GM19467 (cell line): ENCODE results near the gene IPPK.
"Not testable (repeated sequence)": the region's sequence is repeated elsewhere in the genome, so short reads cannot be mapped to it uniquely, and the experiment has no call there.

Experiments
- ATAC-seq: cut with Tn5 transposase; IDR thresholded peaks from one replicate; pipeline ENCODE4 v1.9.1; 2021; ENCODE audit warnings: mild to moderate bottlenecking, moderate library complexity; ENCODE audit not compliant: unreplicated experiment

IPPK gene

GRCh38 chr9:92639791-92640271 is 30.1 kb downstream of the IPPK start:
- no peak for ATAC-seq

- no peak for ATAC-seq
These were observed 30.8 kb downstream of the IPPK start for GRCh38 chr9:92639124-92639523.

DNA sequence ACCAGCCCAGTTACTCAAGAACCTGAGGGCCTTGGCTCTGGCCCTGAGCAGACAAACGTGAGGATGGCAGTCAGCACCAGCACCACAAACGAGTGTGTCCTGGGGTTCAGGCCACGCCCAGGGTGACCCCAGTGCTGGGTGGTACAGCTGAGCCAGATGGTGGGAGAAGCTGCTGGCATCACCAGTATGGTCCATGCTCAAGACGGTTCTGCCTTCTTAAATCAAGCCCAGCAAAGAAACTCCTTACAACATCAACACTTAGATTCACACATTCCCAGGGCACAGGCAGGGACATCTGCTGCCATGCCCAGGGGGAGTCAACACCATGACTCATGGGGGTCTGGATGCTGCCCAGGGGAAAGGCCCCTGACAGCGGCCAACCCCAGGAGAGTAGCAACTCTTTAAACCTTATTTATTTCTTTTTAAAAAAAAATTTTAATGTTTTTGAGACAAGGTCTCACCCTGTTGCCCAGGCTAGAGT is 31.3 kb downstream of the IPPK start:
- no peak for ATAC-seq

GRCh38 chr9:92637886-92638620 is 31.9 kb downstream of the IPPK start:
- no peak for ATAC-seq

- no peak for ATAC-seq
These were observed 32.6 kb downstream of the IPPK start for GRCh38 chr9:92637326-92637725.

GRCh38 chr9:92636627-92637026 is 33.3 kb downstream of the IPPK start:
- ATAC-seq: no peak

DNA sequence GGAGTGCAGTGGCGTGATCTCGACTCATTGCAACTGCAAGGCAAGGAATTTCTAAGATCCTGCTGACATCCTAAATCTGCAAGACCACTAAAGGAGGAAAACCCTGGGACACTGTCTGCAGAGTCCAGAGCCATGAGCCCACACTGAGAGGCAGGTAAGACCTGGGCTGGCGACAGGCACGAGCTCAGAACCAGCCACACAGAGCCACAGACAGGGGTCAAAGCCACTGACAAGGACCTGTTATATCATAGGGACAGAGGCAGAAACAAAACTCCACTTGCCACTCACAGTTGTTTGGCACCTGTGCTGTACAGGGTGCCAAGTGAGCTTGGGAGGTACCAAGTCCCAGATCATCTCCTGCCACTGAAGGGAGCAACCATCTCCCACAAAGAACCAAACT is 34.2 kb downstream of the IPPK start:
- no peak for ATAC-seq

- no peak for ATAC-seq
These were observed 35.0 kb downstream of the IPPK start for GRCh38 chr9:92634712-92635605.

DNA sequence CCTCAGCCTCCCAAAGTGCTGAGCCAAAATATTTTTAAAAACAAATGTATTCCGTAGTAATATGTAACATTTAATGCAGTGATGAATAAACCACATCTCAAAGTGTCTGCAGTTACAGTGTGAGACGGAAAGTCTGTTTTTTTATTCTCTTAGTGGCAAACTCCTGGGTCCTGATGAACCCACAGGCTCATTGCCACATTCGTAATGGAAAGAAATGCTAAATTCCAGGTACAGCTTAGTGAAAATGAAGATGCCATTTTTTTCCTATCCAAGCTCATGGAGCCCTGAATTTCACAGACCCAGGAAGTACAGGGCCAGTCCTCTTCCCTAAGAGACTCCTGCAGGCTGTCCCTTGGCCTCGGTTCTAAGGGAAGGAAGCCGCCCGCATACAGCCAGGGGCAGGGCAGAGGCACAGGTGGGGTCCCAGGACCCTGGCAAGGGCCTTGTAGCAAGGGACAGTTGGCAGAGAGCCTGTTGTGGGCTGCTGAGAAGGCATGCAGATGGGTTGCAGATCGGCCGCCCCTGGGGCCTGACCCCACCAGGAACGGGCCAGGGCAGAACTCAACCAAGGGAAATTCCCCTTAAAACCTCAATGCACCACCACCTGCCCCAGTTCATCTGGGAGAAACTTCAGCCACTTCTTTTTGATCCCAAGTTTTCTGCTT is 36.2 kb downstream of the IPPK start:
- no peak for ATAC-seq

DNA sequence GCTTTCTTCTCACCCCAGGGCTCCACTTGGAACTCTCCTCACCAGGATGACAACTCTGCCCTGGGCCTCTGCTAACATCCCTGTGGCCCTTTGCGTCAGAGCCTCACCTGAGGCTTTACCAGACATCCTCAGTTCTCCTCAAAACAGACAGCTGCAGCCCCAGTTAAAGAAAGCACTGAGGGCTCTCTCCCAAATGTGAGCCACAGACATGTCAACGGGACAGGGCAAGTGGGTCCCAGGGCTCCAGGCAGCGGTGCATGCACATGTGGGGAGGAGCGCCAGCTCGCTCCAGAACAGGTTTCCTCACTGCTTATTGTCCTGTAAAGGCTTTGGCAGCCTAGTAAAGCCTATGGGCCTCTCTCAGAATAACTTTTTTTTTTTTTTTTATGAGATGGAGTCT is 37.3 kb downstream of the IPPK start:
- no peak for ATAC-seq

- no peak for ATAC-seq
These were observed 38.2 kb downstream of the IPPK start for GRCh38 chr9:92631452-92632343.

- no peak for ATAC-seq
These were observed 42.3 kb downstream of the IPPK start for GRCh38 chr9:92627651-92628050.

- ATAC-seq: no peak
These were observed 43.4 kb downstream of the IPPK start for GRCh38 chr9:92626484-92626883.

GRCh38 chr9:92623936-92624335 is 46.0 kb downstream of the IPPK start:
- not testable (repeated sequence) for ATAC-seq

DNA sequence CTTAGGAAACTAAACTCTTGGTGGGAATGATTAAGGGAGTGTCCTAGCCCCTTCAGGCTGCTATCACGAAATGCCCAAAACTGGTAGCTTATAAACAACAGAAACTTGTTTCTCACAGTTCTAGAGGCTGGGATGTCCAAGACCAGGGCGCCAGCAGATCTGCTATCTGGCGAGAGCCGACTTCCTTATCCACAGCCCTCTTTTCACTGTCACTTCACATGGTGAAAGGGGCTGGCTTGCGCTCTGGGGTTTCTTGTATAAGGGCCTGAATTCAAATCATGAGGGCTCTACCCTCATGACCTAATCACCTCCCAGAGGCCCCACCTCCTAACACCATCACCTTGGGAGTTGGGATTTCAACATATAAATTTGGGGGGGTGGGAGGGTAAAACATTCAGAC is 49.1 kb downstream of the IPPK start:
- ATAC-seq: no peak

DNA sequence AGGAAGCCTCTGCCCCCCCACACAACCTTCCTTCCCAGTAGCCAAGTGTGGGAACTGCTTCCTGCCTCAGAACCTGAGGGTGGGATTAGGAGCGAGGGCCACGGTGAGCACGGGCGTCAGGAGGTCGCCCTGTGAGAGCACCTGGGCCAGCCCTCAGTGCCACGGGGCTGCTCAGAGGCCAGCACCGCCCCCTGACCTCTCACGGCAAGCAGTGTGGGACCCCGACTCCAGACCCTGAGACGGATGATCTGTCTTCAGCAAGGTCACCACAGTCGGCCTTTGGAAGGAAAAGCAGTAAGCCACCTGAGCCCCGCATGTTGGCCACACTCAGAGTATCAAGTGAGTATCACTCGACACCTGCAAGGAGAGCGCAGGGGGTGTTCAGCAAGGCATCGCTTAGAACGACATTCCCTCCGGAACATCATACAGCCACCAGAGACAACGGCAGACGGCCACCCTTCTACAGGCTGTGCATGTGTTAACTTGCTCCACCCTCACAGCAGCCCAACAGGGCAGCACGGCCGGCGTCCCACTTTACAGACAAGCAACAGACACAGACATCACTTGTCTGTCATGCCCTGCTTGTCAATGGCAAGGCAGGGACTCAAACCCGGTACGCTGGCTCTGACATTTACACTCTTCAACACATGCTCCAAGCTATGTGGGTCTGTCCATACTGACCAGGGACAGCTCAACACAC is 50.2 kb downstream of the IPPK start:
- no peak for ATAC-seq

DNA sequence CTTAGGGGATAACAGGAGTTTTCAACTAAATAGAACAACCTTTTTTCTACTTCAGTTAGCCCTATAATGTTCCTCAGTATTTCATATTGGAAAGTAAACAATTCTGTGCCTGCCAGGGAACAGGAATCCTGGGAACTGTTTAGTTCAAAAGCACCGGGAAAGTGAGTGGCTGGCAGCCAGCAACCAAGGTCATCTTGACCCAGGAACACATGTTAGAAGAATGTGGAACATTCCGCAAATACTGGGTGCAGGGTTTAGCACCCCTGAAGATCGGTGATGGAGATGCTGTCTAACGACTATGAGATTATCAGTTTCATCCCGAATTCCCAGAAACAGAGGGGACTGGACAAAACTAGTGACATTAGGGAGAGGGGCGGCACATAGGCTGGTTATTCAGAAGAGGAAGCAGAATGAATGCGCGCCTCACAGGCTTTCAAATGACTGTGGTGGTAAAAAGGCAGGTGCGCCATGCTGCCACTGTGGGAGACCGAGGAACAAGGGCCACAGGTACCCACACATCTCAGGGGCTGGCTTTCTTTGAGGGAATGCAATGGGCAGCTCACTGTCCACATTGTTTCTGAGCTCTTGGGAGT is 51.2 kb downstream of the IPPK start:
- no peak for ATAC-seq

DNA sequence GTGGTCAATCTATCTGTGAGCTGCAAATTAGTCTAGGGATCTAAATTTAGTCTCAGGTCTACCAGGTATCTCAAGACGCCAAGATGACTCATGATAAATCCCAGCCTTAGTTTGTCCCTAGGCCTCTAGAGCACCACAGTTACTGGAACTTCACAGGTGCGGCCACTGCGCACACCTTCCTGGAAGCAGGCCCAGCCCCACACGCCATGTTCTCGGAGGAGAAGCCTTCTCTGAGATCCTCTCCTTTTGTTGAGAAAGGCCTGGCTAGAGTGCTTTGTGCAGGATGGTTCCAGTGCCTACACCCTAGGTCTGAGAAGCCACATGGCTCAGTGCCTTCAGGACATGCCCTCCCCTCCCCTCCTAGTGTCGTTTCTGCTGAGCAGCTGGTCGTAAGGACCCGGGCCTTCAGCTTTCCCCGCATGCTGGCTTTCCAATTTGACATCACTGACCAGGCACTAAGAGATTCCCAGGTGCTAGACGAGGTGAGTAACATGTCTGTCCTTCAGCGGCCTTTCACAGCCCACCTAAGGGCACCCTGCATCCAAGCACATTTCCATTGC is 51.9 kb downstream of the IPPK start:
- no peak for ATAC-seq

DNA sequence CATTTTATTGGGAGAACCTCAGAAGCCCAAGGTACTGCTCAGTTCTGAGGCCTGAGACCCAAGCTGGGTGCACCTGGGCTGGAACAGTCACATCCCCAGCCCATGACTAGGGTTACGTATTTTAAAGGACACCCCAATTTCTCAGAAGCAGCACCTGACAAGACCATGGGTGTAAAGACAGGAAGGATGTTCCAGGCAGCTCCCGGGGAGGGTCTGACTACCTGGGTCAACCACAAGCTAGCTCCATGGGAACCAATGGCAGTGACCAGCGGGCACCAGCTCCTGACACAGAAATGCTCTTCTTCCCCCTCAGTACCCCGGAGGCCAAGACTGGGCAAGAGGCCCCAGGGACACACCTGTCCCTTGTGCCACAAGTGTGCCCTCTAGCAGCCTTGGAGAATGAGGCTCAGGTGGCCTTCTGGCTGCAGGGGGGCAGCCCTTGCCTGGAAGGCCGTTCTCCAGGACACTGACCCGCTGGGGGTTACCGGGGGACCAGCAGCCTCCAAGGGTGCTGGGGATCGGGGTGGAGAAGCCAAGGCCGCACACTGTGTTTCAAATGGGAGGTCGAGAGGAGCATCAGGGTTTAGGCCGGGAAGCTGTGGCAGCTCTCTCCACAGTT is 52.6 kb downstream of the IPPK start:
- ATAC-seq: no peak
